Prostate gland (tissue), 2 donors: ENCODE measurements around the gene MCF2L2.

Experiments
- CTCF ChIP-seq, 4 experiments: fragments of 200-600 bp in 2 of 4; fragments of 450-650 bp in 2 of 4; sonication (generic) in 2 of 4; IDR thresholded peaks; 1 replicate in 3 of 4; 2 replicates in 1 of 4; pipeline ENCODE4 v1.5.1; 2016 to 2019; ENCODE audit warnings: antibody characterized with exemption in 4 of 4, mild to moderate bottlenecking in 2 of 4, moderate library complexity in 2 of 4
- POLR2A ChIP-seq: fragments of 450-650 bp; IDR thresholded peaks from one replicate; pipeline ENCODE4 v1.6.1; 2016; ENCODE audit warnings: antibody characterized with exemption, mild to moderate bottlenecking

GRCh38 chr3:183214277-183214612 lies 214.2 kb downstream of the MCF2L2 start:
- no peak for TF ChIP-seq CTCF (IDR thresholded peaks at IDR 0.05)
- no peak for TF ChIP-seq POLR2A
